ENCODE data around the gene DNMT3A. TPM values are rescaled to one million over a fixed set of nuclear protein-coding genes. Genes with fewer than 3 reads are reported as not detected.

DNMT3A gene
- total and polyA plus RNA-seq, 2 donors (not counting 3 experiments of a cell fraction or from before 2014, with no cell fraction given), result 23.3 to 71.7 TPM

GRCh38 chr2:25201794-25202193 is 139.9 kb downstream of the DNMT3A start:
- Histone ChIP-seq H3K9me1 (replicated peaks; ENCODE audit: control insufficient read depth, extremely low read depth, insufficient read depth, low read length) (no peaks in the 10 kb centered on the region), H2AFZ (ENCODE audit: low read depth, low read length) (no peak overlapping the region), H4K20me1 (replicated peaks; ENCODE audit: control insufficient read depth, extremely low read depth, insufficient read depth, low read length) (no peaks in the 10 kb centered on the region), H3K4me2 (ENCODE audit: insufficient read depth, low read length) (no peak overlapping the region), H3K27ac (ENCODE audit: insufficient read depth, low read depth, low read length) (no peak overlapping the region), H3K9me3 (replicated peaks; ENCODE audit: control insufficient read depth, insufficient read depth, low read length) (no peaks in the 10 kb centered on the region), H3K27me3 (ENCODE audit: control insufficient read depth in 2 of 2, insufficient read depth in 2 of 2, low read length in 2 of 2) (no peaks in the 10 kb centered on the region), H3K36me3 (ENCODE audit: control insufficient read depth in 2 of 2, extremely low read depth in 1 of 2, insufficient read depth in 2 of 2, low read length in 2 of 2) (no peaks in the 10 kb centered on the region), H3K4me3 (replicated peaks in 1 of 3; ENCODE audit: insufficient read depth in 1 of 3, low read depth in 1 of 3, low read length in 3 of 3) (no peak overlapping the region), H3K79me2 (ENCODE audit: control insufficient read depth, insufficient read depth, low read length) (no peaks in the 10 kb centered on the region), H3K4me1 (ENCODE audit: control insufficient read depth, extremely low read depth, insufficient read depth, low read length) (no peaks in the 10 kb centered on the region), H3K9ac (replicated peaks; ENCODE audit: extremely low read depth, insufficient read depth, low read length) (no peak overlapping the region)
- TF ChIP-seq CTCF (IDR thresholded peaks at IDR 0.05; ENCODE audit: extremely low read depth in 1 of 2, insufficient read depth in 1 of 2, low read depth in 1 of 2, low read length in 2 of 2) (no peak), MAX (IDR thresholded peaks at IDR 0.05; ENCODE audit: insufficient read depth, insufficient read length) (no peak), FOS (IDR thresholded peaks at IDR 0.05; ENCODE audit: borderline replicate concordance, insufficient read depth, low read length) (no peak), POLR2A (IDR thresholded peaks at IDR 0.05; ENCODE audit: low read depth, low read length) (no peak), MYC (IDR thresholded peaks at IDR 0.05; ENCODE audit: low read depth, low read length) (no peak), POLR2AphosphoS5 (IDR thresholded peaks at IDR 0.05; ENCODE audit: insufficient read depth, low read depth, low read length) (no peak), EZH2 (IDR thresholded peaks at IDR 0.05; ENCODE audit: borderline replicate concordance, low read depth, low read length, severe bottlenecking) (no peak), JUN (IDR thresholded peaks at IDR 0.05; ENCODE audit: borderline replicate concordance, insufficient read depth, insufficient read length, low read depth) (no peak), GATA2 (IDR thresholded peaks at IDR 0.05; ENCODE audit: insufficient read depth, insufficient read length, low read depth, low read length) (no peak)
- FAIRE-seq (no peak), DNase-seq (ENCODE audit: low read depth, low spot score) (no peak)
- CTCF ChIA-PET, result interaction anchor here (1.4 kb wide), 1 partner anchor 73 kb away, joined by 4 read pairs; no protein-coding TSS in a partner anchor
- dilution Hi-C loops (cut with MboI; ENCODE audit: extremely low pct_ligation_motif_present, low sequenced_read_pairs) (no loop called here), intact Hi-C loops (cut with micrococcal nuclease) (no loop called here)
- BruUV-seq (replicated peaks), result no TSS peak
- POLR2A ChIA-PET, result no interaction called here
